A549 (cell line): ENCODE data around the gene CD5L.

Source experiments
- CHD4 ChIP-seq: fragments of 200-600 bp; sonication (generic); IDR thresholded peaks from 2 replicates; pipeline ENCODE4 v1.6.1; 2016; ENCODE audit warnings: antibody characterized with exemption, mild to moderate bottlenecking, borderline replicate concordance
- EP300 ChIP-seq, 2 experiments: fragments of >200 bp; sonication (Bioruptor Twin); formaldehyde crosslinking; IDR thresholded peaks; 2 replicates in 1 of 2; 3 replicates in 1 of 2; pipeline ENCODE4 v1.6.1; 2016 to 2017
- NR3C1 ChIP-seq: fragments of >200 bp; sonication (Bioruptor Twin); formaldehyde crosslinking; IDR thresholded peaks from 3 replicates; pipeline ENCODE4 v1.6.1; 2017
- PHF8 ChIP-seq: fragments of 200-600 bp; sonication (generic); IDR thresholded peaks from 2 replicates; pipeline ENCODE4 v1.6.1; 2016; ENCODE audit warnings: low read depth, mild to moderate bottlenecking, antibody characterized with exemption, moderate library complexity, borderline replicate concordance
- POLR2A ChIP-seq: IDR thresholded peaks from 2 replicates; pipeline ENCODE4 v1.6.1; 2012; ENCODE audit warnings: mild to moderate bottlenecking, low read length
- RAD21 ChIP-seq, 2 experiments: fragments of >200 bp in 1 of 2; sonication (Bioruptor Twin) in 1 of 2; formaldehyde crosslinking in 1 of 2; IDR thresholded peaks in 1 of 2; conservative IDR thresholded peaks in 1 of 2; 2 replicates in 1 of 2; 3 replicates in 1 of 2; pipeline ENCODE4 v1.6.1; 2012 to 2018; ENCODE audit warnings: inconsistent platforms in 1 of 2
- RCOR1 ChIP-seq: fragments of 150-350 bp; IDR thresholded peaks from 2 replicates; pipeline ENCODE4 v1.6.1; 2014; ENCODE audit warnings: antibody characterized with exemption, low read length, low read depth
- SREBF2 ChIP-seq: fragments of 450-650 bp; IDR thresholded peaks from 2 replicates; pipeline ENCODE4 v1.6.1; 2014; ENCODE audit warnings: mild to moderate bottlenecking, moderate library complexity
- ZC3H11A ChIP-seq: fragments of 450-650 bp; IDR thresholded peaks from 2 replicates; pipeline ENCODE4 v1.6.1; 2014; ENCODE audit warnings: antibody characterized with exemption, mild to moderate bottlenecking
- ZNF302 ChIP-seq: fragments of 250-450 bp; sonication (Bioruptor Pico); IDR thresholded peaks from 2 replicates; pipeline ENCODE4 v1.9.0; 2021; ENCODE audit warnings: inconsistent platforms, mild to moderate bottlenecking, moderate library complexity
- TF ChIP-seq, protein P1 (sequence below): fragments of >200 bp; sonication (Bioruptor Twin); formaldehyde crosslinking; IDR thresholded peaks from 3 replicates; pipeline ENCODE4 v1.5.1; 2016
- TF ChIP-seq, protein P2 (sequence below): IDR thresholded peaks from 2 replicates; pipeline ENCODE4 v1.6.1; 2012

GRCh38 chr1:157781048-157781447 lies 60.6 kb downstream of the CD5L start:
- TF ChIP-seq, protein P1, sequence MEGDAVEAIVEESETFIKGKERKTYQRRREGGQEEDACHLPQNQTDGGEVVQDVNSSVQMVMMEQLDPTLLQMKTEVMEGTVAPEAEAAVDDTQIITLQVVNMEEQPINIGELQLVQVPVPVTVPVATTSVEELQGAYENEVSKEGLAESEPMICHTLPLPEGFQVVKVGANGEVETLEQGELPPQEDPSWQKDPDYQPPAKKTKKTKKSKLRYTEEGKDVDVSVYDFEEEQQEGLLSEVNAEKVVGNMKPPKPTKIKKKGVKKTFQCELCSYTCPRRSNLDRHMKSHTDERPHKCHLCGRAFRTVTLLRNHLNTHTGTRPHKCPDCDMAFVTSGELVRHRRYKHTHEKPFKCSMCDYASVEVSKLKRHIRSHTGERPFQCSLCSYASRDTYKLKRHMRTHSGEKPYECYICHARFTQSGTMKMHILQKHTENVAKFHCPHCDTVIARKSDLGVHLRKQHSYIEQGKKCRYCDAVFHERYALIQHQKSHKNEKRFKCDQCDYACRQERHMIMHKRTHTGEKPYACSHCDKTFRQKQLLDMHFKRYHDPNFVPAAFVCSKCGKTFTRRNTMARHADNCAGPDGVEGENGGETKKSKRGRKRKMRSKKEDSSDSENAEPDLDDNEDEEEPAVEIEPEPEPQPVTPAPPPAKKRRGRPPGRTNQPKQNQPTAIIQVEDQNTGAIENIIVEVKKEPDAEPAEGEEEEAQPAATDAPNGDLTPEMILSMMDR: no peak
- TF ChIP-seq RAD21 (conservative IDR thresholded peaks at IDR 0.05 in 1 of 2, IDR thresholded peaks at IDR 0.05 in 1 of 2) (no peak), ZNF302 (CRISPR knock-in tag) (no peak), NR3C1 (no peak), ZC3H11A (no peak), SREBF2 (no peak), RCOR1 (no peak), CHD4 (no peak), PHF8 (no peak), POLR2A (no peak), EP300 (IDR thresholded peaks at IDR 0.05) (no peak)
- TF ChIP-seq, protein P2, sequence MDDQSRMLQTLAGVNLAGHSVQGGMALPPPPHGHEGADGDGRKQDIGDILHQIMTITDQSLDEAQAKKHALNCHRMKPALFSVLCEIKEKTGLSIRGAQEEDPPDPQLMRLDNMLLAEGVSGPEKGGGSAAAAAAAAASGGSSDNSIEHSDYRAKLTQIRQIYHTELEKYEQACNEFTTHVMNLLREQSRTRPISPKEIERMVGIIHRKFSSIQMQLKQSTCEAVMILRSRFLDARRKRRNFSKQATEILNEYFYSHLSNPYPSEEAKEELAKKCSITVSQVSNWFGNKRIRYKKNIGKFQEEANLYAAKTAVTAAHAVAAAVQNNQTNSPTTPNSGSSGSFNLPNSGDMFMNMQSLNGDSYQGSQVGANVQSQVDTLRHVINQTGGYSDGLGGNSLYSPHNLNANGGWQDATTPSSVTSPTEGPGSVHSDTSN: no peak
